OCI-LY7 (cell line): ENCODE results near the gene VIL1.

Source experiments
- CTCF ChIP-seq: fragments of 200-600 bp; sonication (generic); conservative IDR thresholded peaks from 2 replicates; pipeline ENCODE4 v1.5.1; 2014; ENCODE audit warnings: mild to moderate bottlenecking, antibody characterized with exemption, low read length, moderate library complexity, mixed read lengths
- EZH2phosphoT487 ChIP-seq: fragments of 200-600 bp; sonication (generic); IDR thresholded peaks from 2 replicates; pipeline ENCODE4 v1.6.1; 2018; ENCODE audit warnings: low read depth, borderline replicate concordance, mild to moderate bottlenecking, mixed run types, antibody characterized with exemption, low read length, moderate library complexity, mixed read lengths

DNA sequence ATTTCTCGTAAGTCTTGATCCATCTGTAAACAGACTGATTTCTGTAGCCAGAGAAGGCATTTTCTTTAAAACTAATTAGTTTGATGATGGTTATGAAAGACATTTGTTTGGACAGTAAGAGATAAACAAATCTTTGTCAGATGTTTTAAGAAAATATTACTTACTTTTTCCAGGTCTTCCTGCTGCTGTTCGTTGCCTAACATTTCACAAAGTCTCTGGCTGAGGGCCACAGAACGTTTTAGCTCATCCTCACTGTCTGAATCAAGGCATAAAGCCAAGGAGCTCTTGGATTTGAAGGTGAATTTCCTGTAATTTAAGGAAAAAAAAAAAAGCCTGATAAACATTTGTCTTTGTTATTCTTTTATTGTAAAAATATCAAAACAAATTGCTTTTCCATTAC, 57.8 kb downstream of the VIL1 start:
- TF ChIP-seq CTCF (no peak), EZH2phosphoT487 (no peak)
